Measurements from ENCODE around the gene NTM.

The NTM gene

GRCh38 chr11:131510662-131511061 is 140.2 kb downstream of the NTM start:
- DNase-seq, result no peak
- no peaks in the 10 kb centered on the region for H3K27me3 ChIP-seq (replicated peaks; ENCODE audit: control insufficient read depth, insufficient read depth, low read length, poor library complexity, severe bottlenecking)
- H3K9me3 ChIP-seq (ENCODE audit: control insufficient read depth, low read length), result no peaks in the 10 kb centered on the region
- H3K36me3 ChIP-seq (ENCODE audit: control insufficient read depth, insufficient read depth, low read length), result no peaks in the 10 kb centered on the region
- H3K27ac ChIP-seq (ENCODE audit: insufficient read depth, low read length, poor library complexity, severe bottlenecking), result no peak overlapping the region
- no peaks in the 10 kb centered on the region for H3K4me1 ChIP-seq (ENCODE audit: control insufficient read depth, insufficient read depth, low read length, poor library complexity, severe bottlenecking)
- no peak overlapping the region for H3K4me3 ChIP-seq (ENCODE audit: insufficient read depth, low read depth, low read length, poor library complexity, severe bottlenecking)

- Histone ChIP-seq H3K36me3 (ENCODE audit: control insufficient read depth, insufficient read depth, low read length) (no peaks in the 10 kb centered on the region), H3K4me3 (ENCODE audit: insufficient read depth, low read depth, low read length, poor library complexity, severe bottlenecking) (no peak overlapping the region), H3K9me3 (ENCODE audit: control insufficient read depth, low read length) (no peaks in the 10 kb centered on the region), H3K4me1 (ENCODE audit: control insufficient read depth, insufficient read depth, low read length, poor library complexity, severe bottlenecking) (no peaks in the 10 kb centered on the region), H3K27me3 (replicated peaks; ENCODE audit: control insufficient read depth, insufficient read depth, low read length, poor library complexity, severe bottlenecking) (no peaks in the 10 kb centered on the region), H3K27ac (ENCODE audit: insufficient read depth, low read length, poor library complexity, severe bottlenecking) (no peak overlapping the region)
- DNase-seq, result no peak
These were observed 141.4 kb downstream of the NTM start for GRCh38 chr11:131511794-131512193.

GRCh38 chr11:131512228-131512627 is 141.8 kb downstream of the NTM start:
- H3K27me3 ChIP-seq (replicated peaks; ENCODE audit: control insufficient read depth, insufficient read depth, low read length, poor library complexity, severe bottlenecking), result no peaks in the 10 kb centered on the region
- H3K4me1 ChIP-seq (ENCODE audit: control insufficient read depth, insufficient read depth, low read length, poor library complexity, severe bottlenecking), result no peaks in the 10 kb centered on the region
- no peak overlapping the region for H3K27ac ChIP-seq (ENCODE audit: insufficient read depth, low read length, poor library complexity, severe bottlenecking)
- no peaks in the 10 kb centered on the region for H3K36me3 ChIP-seq (ENCODE audit: control insufficient read depth, insufficient read depth, low read length)
- H3K9me3 ChIP-seq (ENCODE audit: control insufficient read depth, low read length), result no peaks in the 10 kb centered on the region
- no peak overlapping the region for H3K4me3 ChIP-seq (ENCODE audit: insufficient read depth, low read depth, low read length, poor library complexity, severe bottlenecking)
- DNase-seq, result no peak

- Histone ChIP-seq H3K4me1 (ENCODE audit: control insufficient read depth, insufficient read depth, low read length, poor library complexity, severe bottlenecking) (no peaks in the 10 kb centered on the region), H3K36me3 (ENCODE audit: control insufficient read depth, insufficient read depth, low read length) (no peaks in the 10 kb centered on the region), H3K4me3 (ENCODE audit: insufficient read depth, low read depth, low read length, poor library complexity, severe bottlenecking) (no peak overlapping the region), H3K27me3 (replicated peaks; ENCODE audit: control insufficient read depth, insufficient read depth, low read length, poor library complexity, severe bottlenecking) (no peaks in the 10 kb centered on the region), H3K27ac (ENCODE audit: insufficient read depth, low read length, poor library complexity, severe bottlenecking) (no peak overlapping the region), H3K9me3 (ENCODE audit: control insufficient read depth, low read length) (no peaks in the 10 kb centered on the region)
- no peak for DNase-seq
These were observed 143.6 kb downstream of the NTM start for GRCh38 chr11:131514062-131514461.

- no peaks in the 10 kb centered on the region for H3K27me3 ChIP-seq (replicated peaks; ENCODE audit: control insufficient read depth, insufficient read depth, low read length, poor library complexity, severe bottlenecking)
- no peak overlapping the region for H3K4me3 ChIP-seq (ENCODE audit: insufficient read depth, low read depth, low read length, poor library complexity, severe bottlenecking)
- H3K9me3 ChIP-seq (ENCODE audit: control insufficient read depth, low read length), result no peaks in the 10 kb centered on the region
- no peak for DNase-seq
- no peaks in the 10 kb centered on the region for H3K36me3 ChIP-seq (ENCODE audit: control insufficient read depth, insufficient read depth, low read length)
- H3K4me1 ChIP-seq (ENCODE audit: control insufficient read depth, insufficient read depth, low read length, poor library complexity, severe bottlenecking), result no peaks in the 10 kb centered on the region
- H3K27ac ChIP-seq (ENCODE audit: insufficient read depth, low read length, poor library complexity, severe bottlenecking), result no peak overlapping the region
These were observed 148.0 kb downstream of the NTM start for GRCh38 chr11:131518305-131518838.

GRCh38 chr11:131522851-131523250 is 152.4 kb downstream of the NTM start:
- DNase-seq, result no peak
- H3K27me3 ChIP-seq (replicated peaks; ENCODE audit: control insufficient read depth, insufficient read depth, low read length, poor library complexity, severe bottlenecking), result no peaks in the 10 kb centered on the region

GRCh38 chr11:131530407-131530806 is 160.0 kb downstream of the NTM start:
- no peaks in the 10 kb centered on the region for H3K27me3 ChIP-seq (replicated peaks; ENCODE audit: control insufficient read depth, insufficient read depth, low read length, poor library complexity, severe bottlenecking)
- H3K36me3 ChIP-seq (ENCODE audit: control insufficient read depth, insufficient read depth, low read length), result no peaks in the 10 kb centered on the region
- H3K4me1 ChIP-seq (ENCODE audit: control insufficient read depth, insufficient read depth, low read length, poor library complexity, severe bottlenecking), result no peaks in the 10 kb centered on the region

More at GRCh38 chr11:131522851-131523250, 152.4 kb downstream of the NTM start:
- Histone ChIP-seq H3K4me1 (ENCODE audit: control insufficient read depth, insufficient read depth, low read length, poor library complexity, severe bottlenecking) (no peaks in the 10 kb centered on the region), H3K4me3 (ENCODE audit: insufficient read depth, low read depth, low read length, poor library complexity, severe bottlenecking) (no peak overlapping the region), H3K36me3 (ENCODE audit: control insufficient read depth, insufficient read depth, low read length) (no peaks in the 10 kb centered on the region), H3K27ac (ENCODE audit: insufficient read depth, low read length, poor library complexity, severe bottlenecking) (no peak overlapping the region), H3K9me3 (ENCODE audit: control insufficient read depth, low read length) (no peaks in the 10 kb centered on the region)

GRCh38 chr11:131533149-131533548 is 162.7 kb downstream of the NTM start:
- Histone ChIP-seq H3K4me1 (ENCODE audit: control insufficient read depth, insufficient read depth, low read length, poor library complexity, severe bottlenecking) (no peaks in the 10 kb centered on the region), H3K36me3 (ENCODE audit: control insufficient read depth, insufficient read depth, low read length) (no peaks in the 10 kb centered on the region), H3K4me3 (ENCODE audit: insufficient read depth, low read depth, low read length, poor library complexity, severe bottlenecking) (no peak overlapping the region), H3K27me3 (replicated peaks; ENCODE audit: control insufficient read depth, insufficient read depth, low read length, poor library complexity, severe bottlenecking) (no peaks in the 10 kb centered on the region), H3K9me3 (ENCODE audit: control insufficient read depth, low read length) (no peaks in the 10 kb centered on the region), H3K27ac (ENCODE audit: insufficient read depth, low read length, poor library complexity, severe bottlenecking) (no peak overlapping the region)
- no peak for DNase-seq

More at GRCh38 chr11:131530407-131530806, 160.0 kb downstream of the NTM start:
- no peak overlapping the region for H3K27ac ChIP-seq (ENCODE audit: insufficient read depth, low read length, poor library complexity, severe bottlenecking)
- H3K4me3 ChIP-seq (ENCODE audit: insufficient read depth, low read depth, low read length, poor library complexity, severe bottlenecking), result no peak overlapping the region
- no peaks in the 10 kb centered on the region for H3K9me3 ChIP-seq (ENCODE audit: control insufficient read depth, low read length)
- no peak for DNase-seq

- Histone ChIP-seq H3K27ac (ENCODE audit: insufficient read depth, low read length, poor library complexity, severe bottlenecking) (no peak overlapping the region), H3K27me3 (replicated peaks; ENCODE audit: control insufficient read depth, insufficient read depth, low read length, poor library complexity, severe bottlenecking) (no peaks in the 10 kb centered on the region), H3K9me3 (ENCODE audit: control insufficient read depth, low read length) (no peaks in the 10 kb centered on the region), H3K4me1 (ENCODE audit: control insufficient read depth, insufficient read depth, low read length, poor library complexity, severe bottlenecking) (no peaks in the 10 kb centered on the region), H3K36me3 (ENCODE audit: control insufficient read depth, insufficient read depth, low read length) (no peaks in the 10 kb centered on the region), H3K4me3 (ENCODE audit: insufficient read depth, low read depth, low read length, poor library complexity, severe bottlenecking) (no peak overlapping the region)
- no peak for DNase-seq
These were observed 163.6 kb downstream of the NTM start for GRCh38 chr11:131533998-131534397.

GRCh38 chr11:131534611-131535010 is 164.2 kb downstream of the NTM start:
- Histone ChIP-seq H3K36me3 (ENCODE audit: control insufficient read depth, insufficient read depth, low read length) (no peaks in the 10 kb centered on the region), H3K9me3 (ENCODE audit: control insufficient read depth, low read length) (no peaks in the 10 kb centered on the region), H3K27ac (ENCODE audit: insufficient read depth, low read length, poor library complexity, severe bottlenecking) (no peak overlapping the region), H3K4me3 (ENCODE audit: insufficient read depth, low read depth, low read length, poor library complexity, severe bottlenecking) (no peak overlapping the region), H3K27me3 (replicated peaks; ENCODE audit: control insufficient read depth, insufficient read depth, low read length, poor library complexity, severe bottlenecking) (no peaks in the 10 kb centered on the region), H3K4me1 (ENCODE audit: control insufficient read depth, insufficient read depth, low read length, poor library complexity, severe bottlenecking) (no peaks in the 10 kb centered on the region)
- no peak for DNase-seq

Measured in effector memory CD4-positive, alpha-beta T cell (primary cell).